Activated T-helper 1 cell treated with anti-CD3 and anti-CD28 coated beads, Interleukin-12 subunit alpha, Interleukin-12 subunit beta, Interleukin-2, Interleukin-4 antibody, amounts not matched to agents 30 ng/mL and 10 ng/mL and 1 ng/mL, durations not matched to agents 14 hours and 24 hours and 36 hours (primary cell): Measurements from ENCODE around the gene SFXN3. TPM values are rescaled to one million over a fixed set of nuclear protein-coding genes. Genes with fewer than 3 reads are reported as not detected.

Source experiments
- DNase-seq: peaks from one replicate; pipeline ENCODE4 v3.0.0; 2021; ENCODE audit warnings: low spot score
- H3K27ac Mint-ChIP-seq: one replicate; pipeline ENCODE4 v1.8.0; 2021; ENCODE audit warnings: mild to moderate bottlenecking, mixed read lengths
- H3K27me3 Mint-ChIP-seq: one replicate; pipeline ENCODE4 v1.8.0; 2022; ENCODE audit warnings: mild to moderate bottlenecking, moderate library complexity, mixed read lengths; ENCODE audit not compliant: insufficient read depth
- H3K36me3 Mint-ChIP-seq: one replicate; pipeline ENCODE4 v1.8.0; 2021; ENCODE audit warnings: low read depth, mixed read lengths
- H3K4me1 Mint-ChIP-seq: one replicate; pipeline ENCODE4 v1.8.0; 2021; ENCODE audit warnings: low read depth, mixed read lengths
- H3K4me3 Mint-ChIP-seq: one replicate; pipeline ENCODE4 v1.8.0; 2021; ENCODE audit warnings: mild to moderate bottlenecking, moderate library complexity, mixed read lengths
- H3K9me3 Mint-ChIP-seq: one replicate; pipeline ENCODE4 v1.8.0; 2021; ENCODE audit warnings: mixed read lengths
- intact Hi-C: fragments of 100-400 bp; cut with micrococcal nuclease; formaldehyde crosslinking; loops from one replicate; pipeline ENCODE4 v1.15.1; 2024
- total RNA-seq: library from RNA; stranded (reverse); gene quantifications from 2 replicates; pipeline ENCODE4 v1.2.3, GENCODE V29; 2022

SFXN3 gene
- total RNA-seq, 1 donor from 2014 or later = 34.8 TPM

DNA sequence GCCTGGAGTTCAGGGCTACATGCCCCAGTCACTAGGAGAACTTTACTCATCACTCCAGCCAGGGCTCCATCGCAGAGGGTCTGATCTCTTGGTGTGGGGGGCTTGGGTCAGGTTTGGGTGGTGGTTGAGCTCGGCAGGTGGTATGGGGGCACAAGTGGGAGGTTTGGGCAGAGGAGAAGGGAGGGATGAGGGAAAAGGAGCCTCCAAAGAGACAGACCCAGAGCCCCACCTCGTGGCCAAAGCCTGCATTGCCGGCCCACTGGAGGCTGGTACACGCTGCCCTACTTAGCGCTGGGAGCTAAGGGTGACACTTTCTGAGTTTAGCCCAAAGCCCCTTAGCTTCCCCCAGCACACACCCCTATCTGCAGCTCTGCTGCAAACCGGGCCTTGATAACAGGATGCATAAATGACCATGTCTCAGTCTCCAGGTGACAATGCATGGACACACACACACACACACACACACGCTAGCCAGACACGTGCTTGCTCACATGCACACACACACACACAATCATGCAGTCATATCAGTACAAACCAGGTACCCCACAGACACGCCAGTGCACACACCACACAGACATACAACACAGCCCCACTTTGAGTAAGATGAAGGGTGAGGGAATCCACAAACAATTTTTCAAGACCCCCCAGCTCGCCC is 16.7 kb upstream of the SFXN3 start:
- H3K27ac Mint-ChIP-seq = peak overlapping the region; percentile 33
- no peaks in the 10 kb centered on the region for H3K9me3 Mint-ChIP-seq
- H3K4me1 Mint-ChIP-seq = peaks cover 27% of the 10 kb centered on the region
- intact Hi-C loops = loop anchor here (5.0 kb wide), 1 partner anchor 452 kb away; no protein-coding TSS in a partner anchor
- H3K4me3 Mint-ChIP-seq = no peak overlapping the region
- peak; percentile 60 for DNase-seq
- no peaks in the 10 kb centered on the region for H3K36me3 Mint-ChIP-seq
- H3K27me3 Mint-ChIP-seq = peaks cover 34% of the 10 kb centered on the region

DNA sequence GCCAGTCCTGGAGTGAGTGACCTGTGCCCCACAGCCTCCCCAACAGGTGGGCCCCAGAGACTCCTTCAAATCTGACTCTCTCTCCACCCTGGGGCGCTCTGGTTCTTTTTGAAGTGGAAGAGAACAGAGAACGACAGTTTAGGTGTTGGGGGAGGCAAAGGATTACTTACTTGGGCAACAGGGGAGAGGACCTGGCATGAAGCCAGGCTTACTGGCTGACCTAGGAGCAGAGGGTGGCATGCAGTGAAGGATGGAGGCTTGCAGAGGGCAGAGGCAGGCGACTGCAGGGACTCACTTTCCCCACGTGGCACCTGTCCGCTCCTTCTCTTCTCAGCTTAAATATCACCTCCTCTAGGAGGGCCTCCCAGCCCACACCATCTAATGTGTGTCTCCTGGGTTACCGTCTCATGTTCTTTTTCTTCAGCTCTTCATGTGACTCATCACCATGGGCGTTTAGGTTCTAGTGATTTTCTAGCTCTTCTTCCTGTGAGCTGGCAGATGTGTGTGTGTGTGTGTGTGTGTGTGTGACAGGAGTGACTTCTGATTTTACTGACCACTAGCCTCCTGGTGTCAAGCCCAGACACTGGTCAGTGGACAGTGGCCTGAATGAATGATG is 16.0 kb upstream of the SFXN3 start:
- peaks cover 27% of the 10 kb centered on the region for H3K4me1 Mint-ChIP-seq
- H3K9me3 Mint-ChIP-seq = no peaks in the 10 kb centered on the region
- intact Hi-C loops = loop anchor here (5.0 kb wide), 2 partner anchors 37 to 453 kb away; no protein-coding TSS in a partner anchor
- no peak for DNase-seq
- H3K27me3 Mint-ChIP-seq = peaks cover 37% of the 10 kb centered on the region
- peak overlapping the region; percentile 15 for H3K27ac Mint-ChIP-seq
- no peaks in the 10 kb centered on the region for H3K36me3 Mint-ChIP-seq
- H3K4me3 Mint-ChIP-seq = no peak overlapping the region

DNA sequence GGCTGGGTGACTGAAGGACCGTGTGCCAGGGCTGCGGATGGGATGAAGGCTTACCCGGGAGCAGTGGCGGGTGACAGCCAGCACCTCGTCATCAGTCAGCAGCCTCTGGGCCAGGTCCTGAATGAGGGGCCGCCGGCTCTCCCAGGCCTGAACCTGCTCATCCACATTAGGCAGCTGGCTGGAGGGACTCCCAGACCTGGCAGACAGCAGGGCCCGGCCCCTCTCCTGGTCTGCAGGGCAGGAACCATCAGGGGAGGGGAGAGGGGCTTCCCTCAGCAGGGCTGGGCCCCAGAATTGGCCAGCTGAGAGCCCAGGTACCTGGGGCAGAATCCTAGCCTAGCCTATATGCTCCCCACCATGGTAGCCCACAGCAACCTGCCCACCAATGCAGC is 15.5 kb upstream of the SFXN3 start:
- no peaks in the 10 kb centered on the region for H3K9me3 Mint-ChIP-seq
- DNase-seq = no peak
- H3K36me3 Mint-ChIP-seq = no peaks in the 10 kb centered on the region
- peaks cover 27% of the 10 kb centered on the region for H3K4me1 Mint-ChIP-seq
- peak overlapping the region; percentile 15 for H3K27ac Mint-ChIP-seq
- H3K27me3 Mint-ChIP-seq = peaks cover 37% of the 10 kb centered on the region
- H3K4me3 Mint-ChIP-seq = no peak overlapping the region
- intact Hi-C loops = loop anchor here (5.0 kb wide), 1 partner anchor 37 kb away; no protein-coding TSS in a partner anchor

DNA sequence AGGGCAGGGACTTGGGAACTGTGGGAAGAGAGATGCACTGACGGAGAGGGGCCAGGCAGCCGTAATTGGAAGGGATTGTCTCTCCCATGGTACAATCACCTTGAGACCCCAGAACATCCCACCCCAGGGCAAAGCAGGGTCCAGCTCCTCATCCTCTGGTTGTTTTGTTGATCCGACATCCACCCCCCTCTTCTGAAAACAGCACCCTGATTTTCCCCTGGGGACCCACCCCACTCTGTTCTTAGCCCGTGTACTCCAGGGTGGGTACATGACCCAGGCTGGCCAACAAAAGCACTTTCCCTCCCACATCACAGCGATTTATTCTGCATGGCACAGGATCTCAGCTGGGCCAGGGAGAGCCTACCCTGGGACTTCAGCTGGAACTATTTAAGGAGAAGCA is 14.2 kb upstream of the SFXN3 start:
- intact Hi-C loops = loop anchor here (5.0 kb wide), 1 partner anchor 35 kb away; no protein-coding TSS in a partner anchor
- H3K9me3 Mint-ChIP-seq = no peaks in the 10 kb centered on the region
- no peak overlapping the region for H3K27ac Mint-ChIP-seq
- no peak overlapping the region for H3K4me3 Mint-ChIP-seq
- peaks cover 40% of the 10 kb centered on the region for H3K27me3 Mint-ChIP-seq
- no peak for DNase-seq
- peaks cover 27% of the 10 kb centered on the region for H3K4me1 Mint-ChIP-seq
- H3K36me3 Mint-ChIP-seq = no peaks in the 10 kb centered on the region

DNA sequence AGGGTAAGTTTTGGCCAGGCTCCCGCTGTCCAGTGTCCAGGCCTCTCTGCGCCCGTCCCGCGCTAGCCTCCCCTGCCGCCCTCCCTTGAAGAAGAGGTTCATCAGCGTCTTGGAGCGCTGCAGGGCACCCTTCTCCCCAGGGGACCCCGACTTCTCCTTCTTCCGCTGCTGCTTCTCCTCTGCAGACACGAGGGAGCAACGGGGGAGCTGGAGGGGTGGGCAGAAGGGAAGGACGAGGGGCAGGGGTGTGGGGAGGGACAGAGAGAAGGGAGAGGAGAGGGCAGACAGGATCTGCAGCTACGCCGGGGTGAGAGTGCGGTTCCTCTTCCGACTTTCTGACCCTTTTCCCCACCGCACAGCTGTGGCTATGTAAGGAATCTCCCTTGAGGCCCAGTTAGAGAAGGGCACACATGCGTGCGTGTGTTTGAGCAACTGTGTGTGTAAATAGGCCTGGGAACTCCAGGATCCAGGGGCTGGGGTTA is 12.9 kb upstream of the SFXN3 start:
- no peaks in the 10 kb centered on the region for H3K36me3 Mint-ChIP-seq
- H3K9me3 Mint-ChIP-seq = no peaks in the 10 kb centered on the region
- no peak overlapping the region for H3K4me3 Mint-ChIP-seq
- DNase-seq = no peak
- no peak overlapping the region for H3K27ac Mint-ChIP-seq
- intact Hi-C loops = loop anchor here (5.0 kb wide), 1 partner anchor 34 kb away; no protein-coding TSS in a partner anchor
- peaks cover 20% of the 10 kb centered on the region for H3K4me1 Mint-ChIP-seq
- H3K27me3 Mint-ChIP-seq = peaks cover 39% of the 10 kb centered on the region

DNA sequence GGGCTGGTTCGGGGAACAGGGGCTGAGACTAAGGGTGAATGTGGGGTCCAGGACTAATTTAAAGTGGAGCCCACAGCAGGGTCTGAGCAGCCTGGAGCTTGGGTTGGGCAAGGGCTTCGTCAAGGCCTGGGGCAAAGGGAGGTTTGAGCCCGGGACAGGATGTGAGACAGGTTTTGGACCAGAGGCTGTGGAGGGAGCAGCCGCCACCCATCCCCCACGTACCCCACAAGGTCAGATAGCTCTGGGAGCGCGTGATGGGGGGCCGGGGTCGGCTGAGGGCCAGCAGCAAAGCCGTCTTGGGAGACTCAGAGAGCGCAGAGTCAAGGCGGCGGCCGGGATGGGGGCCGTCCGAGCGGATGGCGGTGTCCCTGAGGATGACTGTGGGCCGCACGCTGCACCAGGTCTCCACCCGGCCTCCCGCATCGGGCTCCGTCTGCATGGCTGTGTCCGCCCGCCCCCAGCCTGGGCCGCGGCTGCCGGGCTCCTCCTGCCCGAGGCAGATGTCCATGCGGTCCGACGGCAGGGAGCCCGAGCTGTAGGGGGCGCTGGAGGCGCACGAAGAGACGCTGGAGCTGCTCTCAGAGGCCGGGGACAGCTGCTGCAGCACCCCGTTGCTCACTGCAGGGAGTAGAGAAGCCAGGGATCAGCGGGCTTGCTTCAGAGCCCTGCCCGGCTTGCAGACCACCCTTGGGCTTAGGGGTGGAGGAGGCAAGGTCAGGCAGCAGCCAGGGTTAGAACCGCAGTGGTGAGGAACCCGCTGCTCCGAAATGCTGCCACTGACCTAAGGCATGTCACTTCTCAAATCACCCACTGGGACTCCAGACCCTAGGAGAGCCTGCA is 12.2 kb upstream of the SFXN3 start:
- H3K27me3 Mint-ChIP-seq = peaks cover 34% of the 10 kb centered on the region
- H3K4me1 Mint-ChIP-seq = peaks cover 17% of the 10 kb centered on the region
- intact Hi-C loops = loop anchor here (1.0 to 5.0 kb wide), 4 partner anchors 12 to 123 kb away; partner anchors contain the start of genes PDZD7 and SFXN3
- peak; percentile 71 for DNase-seq
- no peaks in the 10 kb centered on the region for H3K36me3 Mint-ChIP-seq
- H3K27ac Mint-ChIP-seq = no peak overlapping the region
- H3K9me3 Mint-ChIP-seq = no peaks in the 10 kb centered on the region
- no peak overlapping the region for H3K4me3 Mint-ChIP-seq

DNA sequence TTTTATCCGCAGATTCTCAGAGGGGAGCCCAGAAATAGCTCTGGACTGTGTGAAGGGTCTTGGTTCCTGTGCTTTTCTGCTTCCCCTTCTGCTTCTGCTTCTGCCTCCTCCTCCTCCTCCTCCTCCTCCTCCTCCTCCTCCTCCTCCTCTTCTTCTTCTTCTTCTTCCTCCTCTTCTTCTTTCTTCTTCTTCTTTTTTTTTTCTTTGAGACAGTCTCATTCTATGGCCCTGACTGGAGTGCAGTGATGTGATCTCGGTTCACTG is 11.7 kb upstream of the SFXN3 start:
- no peaks in the 10 kb centered on the region for H3K9me3 Mint-ChIP-seq
- no peak for DNase-seq
- peaks cover 31% of the 10 kb centered on the region for H3K27me3 Mint-ChIP-seq
- no peak overlapping the region for H3K4me3 Mint-ChIP-seq
- intact Hi-C loops = loop anchor here (1.0 to 5.0 kb wide), 4 partner anchors 12 to 123 kb away; partner anchors contain the start of genes PDZD7 and SFXN3
- H3K36me3 Mint-ChIP-seq = no peaks in the 10 kb centered on the region
- no peak overlapping the region for H3K27ac Mint-ChIP-seq
- H3K4me1 Mint-ChIP-seq = peaks cover 12% of the 10 kb centered on the region

DNA sequence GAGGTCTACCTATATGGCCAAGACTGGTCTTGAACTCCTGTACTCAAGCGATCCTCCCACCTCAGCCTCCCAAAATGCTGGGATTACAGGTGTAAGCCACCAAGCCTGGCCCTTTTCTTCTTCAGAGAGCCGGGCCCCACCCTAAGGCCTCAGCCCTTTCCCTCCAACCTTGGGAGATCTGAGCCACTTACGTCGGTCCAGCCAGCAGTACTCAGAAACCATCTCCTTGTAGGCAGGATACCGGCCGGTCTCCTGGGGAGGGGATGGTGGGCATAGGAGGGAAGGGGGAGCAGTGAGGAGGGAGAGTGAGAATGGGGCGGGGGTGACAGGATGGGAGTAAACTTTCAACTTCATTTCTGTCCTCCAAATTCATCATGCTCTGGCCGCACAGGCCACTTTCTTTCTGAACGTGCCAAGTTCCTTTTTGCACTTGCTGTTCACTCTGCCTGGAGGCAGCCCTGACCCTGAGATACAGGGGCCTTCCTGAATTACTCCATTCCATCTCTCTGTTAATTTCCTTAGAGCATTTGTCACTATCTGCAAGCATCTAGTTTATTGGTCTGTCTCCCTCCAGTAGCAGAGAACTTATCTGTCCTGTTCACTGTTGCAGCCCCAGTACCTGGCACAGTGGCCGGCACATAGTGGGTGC is 10.5 kb upstream of the SFXN3 start:
- H3K9me3 Mint-ChIP-seq = no peaks in the 10 kb centered on the region
- peaks cover under 1% of the 10 kb centered on the region for H3K4me1 Mint-ChIP-seq
- H3K27me3 Mint-ChIP-seq = peaks cover 30% of the 10 kb centered on the region
- intact Hi-C loops = no loop called here
- no peak for DNase-seq
- H3K4me3 Mint-ChIP-seq = no peak overlapping the region
- no peaks in the 10 kb centered on the region for H3K36me3 Mint-ChIP-seq
- H3K27ac Mint-ChIP-seq = no peak overlapping the region

DNA sequence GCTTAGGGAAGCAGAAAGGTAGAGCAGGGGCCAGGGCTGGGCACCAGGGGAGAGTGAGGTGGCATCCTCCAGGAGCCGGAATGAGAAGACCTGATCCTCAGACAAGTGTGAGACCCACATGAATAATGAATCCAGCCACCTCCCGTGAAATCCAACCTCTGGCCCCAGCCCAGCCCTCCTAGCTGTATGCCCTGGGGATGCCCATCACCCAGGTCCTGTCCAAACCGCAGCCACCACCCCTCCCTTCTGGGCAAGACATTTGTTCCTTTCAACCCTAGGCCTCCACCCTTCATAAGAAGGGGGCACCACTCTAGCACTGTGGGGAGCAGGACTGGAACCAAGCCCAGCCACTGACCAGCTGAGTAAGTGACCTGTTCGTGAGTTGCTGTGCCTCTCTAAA is 9.8 kb upstream of the SFXN3 start:
- H3K27ac Mint-ChIP-seq = no peak overlapping the region
- peaks cover 28% of the 10 kb centered on the region for H3K27me3 Mint-ChIP-seq

DNA sequence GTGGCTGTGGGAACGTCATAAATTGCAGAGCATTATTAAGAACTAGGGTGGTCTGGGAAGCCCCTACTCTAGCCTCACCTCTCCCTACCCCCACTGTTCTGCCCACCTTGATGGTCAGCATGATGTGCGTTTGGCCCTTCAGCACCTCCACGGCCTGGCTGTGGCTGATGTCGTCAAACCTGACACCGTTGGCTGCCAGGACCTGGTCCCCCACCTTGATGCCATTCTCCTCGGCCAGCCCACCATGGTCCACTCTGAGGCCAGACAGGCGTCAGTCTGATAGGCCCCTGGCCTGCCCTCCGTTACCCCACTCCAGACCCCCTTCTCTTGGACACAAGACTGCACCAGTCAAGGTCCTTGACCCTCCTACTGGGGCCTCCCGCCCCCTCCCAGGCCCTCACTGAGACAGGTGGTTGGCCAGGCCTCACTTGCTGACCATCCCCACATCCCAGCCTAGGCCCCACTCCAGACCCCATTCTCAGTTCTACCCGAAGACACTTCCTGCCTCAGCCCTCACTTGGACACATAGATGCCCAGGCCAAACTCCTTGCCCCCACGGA is 9.3 kb upstream of the SFXN3 start:
- H3K36me3 Mint-ChIP-seq = no peaks in the 10 kb centered on the region
- intact Hi-C loops = no loop called here

More for the DNA sequence above, 9.8 kb upstream of the SFXN3 start:
- Mint-ChIP-seq H3K9me3 (no peaks in the 10 kb centered on the region), H3K4me1 (no peaks in the 10 kb centered on the region), H3K36me3 (no peaks in the 10 kb centered on the region), H3K4me3 (no peak overlapping the region)
- intact Hi-C loops = no loop called here
- no peak for DNase-seq

DNA sequence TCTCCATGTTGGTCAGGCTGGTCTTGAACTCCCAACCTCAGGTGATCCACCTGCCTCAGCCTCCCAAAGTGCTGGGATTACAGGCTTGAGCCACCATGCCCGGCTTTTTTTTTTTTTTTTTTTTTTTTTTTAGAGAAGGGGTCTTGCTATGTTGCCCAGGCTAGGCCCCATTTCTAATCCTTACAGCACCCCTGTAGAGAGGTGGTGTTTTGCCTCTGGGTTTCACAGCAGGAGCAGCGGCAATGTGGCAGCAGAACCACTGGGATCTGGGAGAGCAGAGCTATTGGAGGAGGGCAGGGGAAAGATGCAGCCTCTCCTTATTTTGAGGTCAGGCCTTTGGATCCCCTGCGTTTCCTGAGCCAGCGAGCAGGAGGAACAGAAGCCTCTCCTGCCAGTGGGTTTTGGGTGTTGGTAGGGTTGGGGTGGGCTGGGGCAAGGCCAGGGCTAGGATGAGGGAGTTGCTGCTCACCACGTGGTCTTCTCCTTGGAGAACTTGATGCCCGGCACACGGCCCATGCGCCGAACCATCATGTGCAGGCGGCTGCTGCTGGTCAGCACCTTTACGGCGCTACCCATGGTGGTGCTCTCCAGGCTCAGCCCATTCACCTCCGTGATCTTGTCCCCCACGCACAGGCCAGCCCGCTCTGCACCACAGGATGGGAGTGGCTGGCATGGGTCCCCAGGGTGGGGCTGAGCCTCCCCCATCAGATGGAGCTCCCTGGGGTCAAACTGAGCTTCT is 7.9 kb upstream of the SFXN3 start:
- intact Hi-C loops = no loop called here
- H3K4me3 Mint-ChIP-seq = no peak overlapping the region
- DNase-seq = no peak

More for the DNA sequence above, 9.3 kb upstream of the SFXN3 start:
- peaks cover 24% of the 10 kb centered on the region for H3K27me3 Mint-ChIP-seq
- no peak overlapping the region for H3K4me3 Mint-ChIP-seq
- H3K27ac Mint-ChIP-seq = no peak overlapping the region
- no peak for DNase-seq
- no peaks in the 10 kb centered on the region for H3K9me3 Mint-ChIP-seq
- no peaks in the 10 kb centered on the region for H3K4me1 Mint-ChIP-seq

More for the DNA sequence above, 7.9 kb upstream of the SFXN3 start:
- H3K4me1 Mint-ChIP-seq = no peaks in the 10 kb centered on the region
- no peaks in the 10 kb centered on the region for H3K36me3 Mint-ChIP-seq
- no peak overlapping the region for H3K27ac Mint-ChIP-seq
- no peaks in the 10 kb centered on the region for H3K9me3 Mint-ChIP-seq
- peaks cover 23% of the 10 kb centered on the region for H3K27me3 Mint-ChIP-seq
